Ovary (tissue), 9 donors: Measurements from ENCODE around the gene SHISA7. TPM values are rescaled to one million over a fixed set of nuclear protein-coding genes. Genes with fewer than 3 reads are reported as not detected.
A peak's percentile ranks its signal among the peaks of the same experiment; 100 is the strongest.

Experiments used
- DNase-seq, 5 donors: peaks; one replicate each; pipeline ENCODE4 v3.0.0-alpha.2; 2019 to 2020
- H3K27ac ChIP-seq, 2 donors: fragments of 200-600 bp; one replicate each; pipeline versions ENCODE4 v1.5.1 to v1.8.0; 2019 to 2022
- H3K27me3 ChIP-seq: fragments of 200-600 bp; one replicate; pipeline ENCODE4 v1.8.0; 2022
- H3K36me3 ChIP-seq: fragments of 200-600 bp; sonication (generic); one replicate; pipeline ENCODE4 v1.5.1; 2019
- H3K4me1 ChIP-seq: one replicate; pipeline ENCODE4 v1.8.1; 2013; ENCODE audit warnings: mild to moderate bottlenecking, moderate library complexity; ENCODE audit not compliant: insufficient read depth
- H3K4me3 ChIP-seq: fragments of 200-600 bp; sonication (generic); one replicate; pipeline ENCODE4 v1.5.1; 2017
- H3K9me3 ChIP-seq, 2 donors: fragments of 200-600 bp in 1 of 2; sonication (generic) in 1 of 2; one replicate each; pipeline versions ENCODE4 v1.5.1 to v1.8.1; 2013 to 2019; ENCODE audit warnings: mild to moderate bottlenecking in 1 of 2, moderate library complexity in 1 of 2
- EP300 ChIP-seq: sonication (generic); formaldehyde crosslinking; IDR thresholded peaks from one replicate; pipeline ENCODE4 v1.6.1; 2017; ENCODE audit warnings: antibody characterized with exemption
- POLR2A ChIP-seq: fragments of 450-650 bp; IDR thresholded peaks from one replicate; pipeline ENCODE4 v1.6.1; 2017; ENCODE audit warnings: antibody characterized with exemption, mild to moderate bottlenecking, moderate library complexity
- WGBS, 3 donors: extraction: QIAGEN DNeasy Blood & Tissue Kit in 1 of 3; methylation state at CpG; one replicate each; pipeline versions ENCODE4 v1.1.5 to v1.1.7; 2013 to 2017; 5-methylcytosine and 5-hydroxymethylcytosine counted together
- intact Hi-C, 4 donors: fragments of 100-400 bp; cut with DNase I; formaldehyde crosslinking; loops; one replicate each; pipeline versions ENCODE4 v1.11.0 to v1.15.1; 2022 to 2023
- polyA plus RNA-seq, 2 donors: library from polyadenylated mRNA; stranded (reverse); fragments of 200-250 nt in 1 of 2; fragments of 350-450 nt in 1 of 2; fragmentation: Illumina TruSeq in 1 of 2; extraction: RNeasy Lipid Tissue Mini Kit (QIAGEN cat#74804) in 1 of 2; gene quantifications; one replicate each; pipeline ENCODE4 v1.2.3, GENCODE V29; 2013 to 2014
- total RNA-seq, 7 donors: library from RNA; depleted of rRNA in 2 of 7; stranded (reverse); fragments of >200 nt in 2 of 7; fragmentation: NEBNext Ultra II Directional in 3 of 7; extraction: Animal tissue kit (Norgen Biotek cat#: 25700) in 3 of 7; gene quantifications; one replicate each; pipeline versions ENCODE4 v1.1.0 to v1.2.4, GENCODE V29; 2016 to 2023
- TF ChIP-seq, protein P1 (sequence below), 3 donors: fragments of 450-650 bp in 2 of 3; fragments of 200-600 bp in 1 of 3; IDR thresholded peaks; one replicate each; pipeline versions ENCODE4 v1.5.1 to v1.8.0; 2016 to 2022; ENCODE audit warnings: antibody characterized with exemption in 3 of 3, mild to moderate bottlenecking in 1 of 3
- donor health status: DM: no; HTN: no; CAD: no; lungs with moderate emphysema.
- donor health status: DM: no; HTN: no; CAD: no.
- donor health status: Bipolar disorder and iron deficiency.
- donor health status: DM: yes; HTN: yes; CAD: no.
- donor health status: DM: no; HTN: no; CAD: no.
- donor health status: DM: yes; HTN: yes; CAD: no.

SHISA7 gene
- total and polyA plus RNA-seq, 9 donors = not detected

- H3K4me3 ChIP-seq = no peak overlapping the region
- H3K9me3 ChIP-seq = no peaks in the 10 kb centered on the region
- no peak for DNase-seq
- WGBS, 3 donors = 83 to 90% (median 90%) methylated on average over 11 of the region's 11 CpGs
- peaks cover 7% of the 10 kb centered on the region for H3K4me1 ChIP-seq
- no peaks in the 10 kb centered on the region for H3K27me3 ChIP-seq
- no peaks in the 10 kb centered on the region for H3K36me3 ChIP-seq
- intact Hi-C loops = no loop called here
- H3K27ac ChIP-seq = no peak overlapping the region
- TF ChIP-seq POLR2A (no peak), EP300 (no peak)
- TF ChIP-seq, protein P1, sequence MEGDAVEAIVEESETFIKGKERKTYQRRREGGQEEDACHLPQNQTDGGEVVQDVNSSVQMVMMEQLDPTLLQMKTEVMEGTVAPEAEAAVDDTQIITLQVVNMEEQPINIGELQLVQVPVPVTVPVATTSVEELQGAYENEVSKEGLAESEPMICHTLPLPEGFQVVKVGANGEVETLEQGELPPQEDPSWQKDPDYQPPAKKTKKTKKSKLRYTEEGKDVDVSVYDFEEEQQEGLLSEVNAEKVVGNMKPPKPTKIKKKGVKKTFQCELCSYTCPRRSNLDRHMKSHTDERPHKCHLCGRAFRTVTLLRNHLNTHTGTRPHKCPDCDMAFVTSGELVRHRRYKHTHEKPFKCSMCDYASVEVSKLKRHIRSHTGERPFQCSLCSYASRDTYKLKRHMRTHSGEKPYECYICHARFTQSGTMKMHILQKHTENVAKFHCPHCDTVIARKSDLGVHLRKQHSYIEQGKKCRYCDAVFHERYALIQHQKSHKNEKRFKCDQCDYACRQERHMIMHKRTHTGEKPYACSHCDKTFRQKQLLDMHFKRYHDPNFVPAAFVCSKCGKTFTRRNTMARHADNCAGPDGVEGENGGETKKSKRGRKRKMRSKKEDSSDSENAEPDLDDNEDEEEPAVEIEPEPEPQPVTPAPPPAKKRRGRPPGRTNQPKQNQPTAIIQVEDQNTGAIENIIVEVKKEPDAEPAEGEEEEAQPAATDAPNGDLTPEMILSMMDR (IDR thresholded peaks at IDR 0.05) = no peak
These were observed 12.6 kb upstream of the SHISA7 start for GRCh38 chr19:55455576-55456235.

- H3K4me1 ChIP-seq = peaks cover 7% of the 10 kb centered on the region
- H3K27me3 ChIP-seq = no peaks in the 10 kb centered on the region
- H3K36me3 ChIP-seq = no peaks in the 10 kb centered on the region
- no peaks in the 10 kb centered on the region for H3K9me3 ChIP-seq
- H3K4me3 ChIP-seq = no peak overlapping the region
- TF ChIP-seq EP300 (no peak), POLR2A (no peak)
- TF ChIP-seq, protein P1 (IDR thresholded peaks at IDR 0.05) = peak in 1 of 3 donors; percentile 10
- H3K27ac ChIP-seq = no peak overlapping the region
- no peak for DNase-seq
- 71 to 79% (median 76%) methylated on average over 13 to 14 of the region's 14 CpGs for WGBS, 3 donors
- intact Hi-C loops = no loop called here
These were observed 11.7 kb upstream of the SHISA7 start for GRCh38 chr19:55454787-55455243.

GRCh38 chr19:55453511-55454260, 10.6 kb upstream of the SHISA7 start:
- Histone ChIP-seq H3K9me3 (no peaks in the 10 kb centered on the region), H3K36me3 (no peaks in the 10 kb centered on the region), H3K27me3 (no peaks in the 10 kb centered on the region), H3K4me3 (no peak overlapping the region), H3K4me1 (peaks cover 7% of the 10 kb centered on the region), H3K27ac (no peak overlapping the region)
- intact Hi-C loops = no loop called here
- TF ChIP-seq EP300 (no peak), POLR2A (no peak)
- TF ChIP-seq, protein P1 (IDR thresholded peaks at IDR 0.05) = no peak
- no peak for DNase-seq
- 82 to 91% (median 85%) methylated on average over 12 of the region's 12 CpGs for WGBS, 3 donors

- TF ChIP-seq, protein P1 (IDR thresholded peaks at IDR 0.05) = peak in 2 of 3 donors; percentile 10 to 23
- TF ChIP-seq EP300 (no peak), POLR2A (no peak)
- Histone ChIP-seq H3K4me1 (peaks cover 7% of the 10 kb centered on the region), H3K36me3 (no peaks in the 10 kb centered on the region), H3K4me3 (no peak overlapping the region), H3K9me3 (no peaks in the 10 kb centered on the region), H3K27me3 (no peaks in the 10 kb centered on the region), H3K27ac (no peak overlapping the region)
- 3 to 7% (median 6%) methylated on average over 31 to 34 of the region's 34 CpGs for WGBS, 3 donors
- intact Hi-C loops = no loop called here
- DNase-seq = peak; percentile 75 to 89 (median 85)
These were observed 9.7 kb upstream of the SHISA7 start for GRCh38 chr19:55452749-55453346.
